ENCODE measurements around the gene XYLB.
A peak's percentile ranks its signal among the peaks of the same experiment; 100 is the strongest.
"Not testable (repeated sequence)": the region's sequence is repeated elsewhere in the genome, so short reads cannot be mapped to it uniquely, and the experiment has no call there.

XYLB gene

DNA sequence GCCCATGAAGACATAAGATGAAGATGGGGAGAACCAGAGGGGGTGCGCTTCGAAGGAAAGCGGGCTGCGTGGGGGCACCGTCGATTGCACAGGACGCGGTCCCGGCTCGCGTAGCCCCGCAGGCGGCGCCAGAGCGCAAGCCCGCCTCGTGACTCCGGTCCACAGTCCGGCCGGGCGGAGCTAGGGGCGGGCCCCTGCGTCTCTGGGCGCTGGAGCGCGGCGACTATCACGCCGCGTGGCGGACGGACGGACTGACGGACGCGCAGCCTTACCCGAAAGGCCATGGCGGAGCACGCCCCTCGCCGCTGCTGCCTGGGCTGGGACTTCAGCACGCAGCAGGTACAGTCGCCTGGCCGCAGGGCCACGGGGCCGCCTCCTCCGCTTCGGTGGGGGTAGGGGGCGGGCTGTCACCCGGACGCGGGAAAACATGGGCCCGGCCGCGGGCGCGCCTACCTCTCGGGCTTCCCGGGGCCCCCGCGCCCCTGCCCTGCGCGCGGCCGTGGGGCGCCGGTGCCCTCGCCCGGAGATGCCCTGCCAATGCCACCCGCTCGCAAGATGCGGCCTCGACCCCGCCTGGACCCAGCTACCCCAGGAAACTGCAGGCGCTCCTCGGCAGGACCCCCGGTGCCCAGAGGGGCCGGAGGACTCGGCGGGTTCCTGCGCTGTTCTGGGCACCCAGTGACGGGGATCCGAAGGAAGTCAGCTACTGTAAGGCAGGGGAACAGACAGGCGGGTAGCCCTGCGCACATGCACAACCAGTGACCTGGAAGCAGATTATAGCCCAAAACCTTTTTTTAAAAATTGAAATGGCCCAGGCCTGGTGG is at the start of gene XYLB:
XYLB (plus strand) TSS at position 199 of the 824 bp plus-strand sequence; CDS start at position 283, 84 bp downstream.
- TF ChIP-seq, protein P1, sequence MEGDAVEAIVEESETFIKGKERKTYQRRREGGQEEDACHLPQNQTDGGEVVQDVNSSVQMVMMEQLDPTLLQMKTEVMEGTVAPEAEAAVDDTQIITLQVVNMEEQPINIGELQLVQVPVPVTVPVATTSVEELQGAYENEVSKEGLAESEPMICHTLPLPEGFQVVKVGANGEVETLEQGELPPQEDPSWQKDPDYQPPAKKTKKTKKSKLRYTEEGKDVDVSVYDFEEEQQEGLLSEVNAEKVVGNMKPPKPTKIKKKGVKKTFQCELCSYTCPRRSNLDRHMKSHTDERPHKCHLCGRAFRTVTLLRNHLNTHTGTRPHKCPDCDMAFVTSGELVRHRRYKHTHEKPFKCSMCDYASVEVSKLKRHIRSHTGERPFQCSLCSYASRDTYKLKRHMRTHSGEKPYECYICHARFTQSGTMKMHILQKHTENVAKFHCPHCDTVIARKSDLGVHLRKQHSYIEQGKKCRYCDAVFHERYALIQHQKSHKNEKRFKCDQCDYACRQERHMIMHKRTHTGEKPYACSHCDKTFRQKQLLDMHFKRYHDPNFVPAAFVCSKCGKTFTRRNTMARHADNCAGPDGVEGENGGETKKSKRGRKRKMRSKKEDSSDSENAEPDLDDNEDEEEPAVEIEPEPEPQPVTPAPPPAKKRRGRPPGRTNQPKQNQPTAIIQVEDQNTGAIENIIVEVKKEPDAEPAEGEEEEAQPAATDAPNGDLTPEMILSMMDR (IDR thresholded peaks at IDR 0.05; ENCODE audit: low read depth, low read length), result peak; percentile 75

DNA sequence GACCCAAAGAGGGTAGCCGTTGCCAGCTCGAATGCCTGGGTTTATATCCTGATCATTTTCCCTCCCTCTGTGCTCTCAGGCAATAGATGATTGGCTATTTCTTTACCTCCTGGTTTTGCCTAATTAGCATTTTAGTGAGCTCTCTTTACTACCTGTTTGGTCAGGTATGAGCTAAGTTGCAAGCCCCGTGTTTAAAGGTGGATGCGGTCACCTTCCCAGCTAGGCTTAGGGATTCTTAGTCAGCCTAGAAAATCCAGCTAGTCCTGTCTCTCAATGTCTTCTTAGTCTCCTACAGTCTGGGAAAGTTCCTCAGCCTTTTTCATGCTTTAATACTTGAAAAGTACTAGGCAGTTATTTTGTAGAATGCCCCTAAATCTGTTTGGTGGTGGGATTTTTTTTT is 49.5 kb upstream of the XYLB start:
- DNase-seq (ENCODE audit: extremely low read depth, low read depth), result not testable (repeated sequence)

More for the DNA sequence above, at the start of gene XYLB:
- DNase-seq (ENCODE audit: extremely low read depth, low read depth), result no peak

DNA sequence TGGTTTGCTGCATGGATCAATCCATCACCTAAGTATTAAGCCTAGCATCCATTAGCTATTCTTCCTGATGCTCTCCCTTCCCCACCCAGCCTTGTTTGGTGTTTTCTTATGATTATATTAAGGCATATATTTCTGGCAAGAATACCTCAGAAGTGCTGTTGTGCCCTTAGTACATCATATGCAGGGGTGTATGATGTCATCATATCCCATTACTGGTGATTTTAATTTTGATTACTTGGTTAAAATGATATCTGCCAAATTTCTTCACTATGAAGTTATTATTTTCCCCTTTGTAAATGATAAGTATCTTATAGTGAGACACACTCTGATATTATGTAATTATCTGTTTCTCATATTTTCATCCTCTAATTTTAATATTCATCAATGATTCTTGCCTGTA is 49.0 kb upstream of the XYLB start:
- TF ChIP-seq, protein P1 (IDR thresholded peaks at IDR 0.05; ENCODE audit: low read depth, low read length), result no peak
- no peak for DNase-seq (ENCODE audit: extremely low read depth, low read depth)

DNA sequence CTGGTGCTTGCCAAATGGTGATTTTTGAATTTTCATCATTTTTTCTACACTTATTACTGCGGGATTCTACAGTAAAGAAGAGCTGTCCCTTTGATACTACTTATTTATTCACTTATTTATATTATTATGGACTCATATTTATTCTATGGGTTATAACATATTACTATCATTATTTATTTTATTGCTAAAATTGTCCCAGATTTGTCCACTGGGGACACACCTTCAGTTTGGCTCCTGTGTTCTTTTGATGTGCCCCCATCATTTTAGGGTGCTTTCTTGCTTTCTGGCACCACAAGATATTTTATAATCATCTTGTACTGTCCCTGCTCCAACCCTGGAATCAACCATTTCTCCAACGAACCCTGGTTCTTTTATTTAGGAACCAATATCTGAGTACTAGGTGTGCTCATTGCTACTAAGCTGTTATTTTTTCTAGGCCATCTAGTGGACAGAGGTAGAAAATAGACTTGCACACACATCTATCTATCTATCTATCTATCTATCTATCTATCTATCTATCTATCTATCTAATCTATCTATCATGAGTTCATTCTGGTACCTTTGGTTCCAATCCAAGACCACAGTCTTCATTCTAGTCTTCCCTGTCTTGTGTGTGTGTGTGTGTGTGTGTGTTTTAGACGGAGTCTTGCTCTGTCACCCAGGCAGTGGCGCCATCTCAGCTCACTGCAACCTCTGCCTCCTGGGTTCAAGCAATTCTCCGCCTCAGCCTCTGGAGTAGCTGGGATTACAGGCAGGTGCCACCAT is 48.5 kb upstream of the XYLB start:
- TF ChIP-seq, protein P1 (IDR thresholded peaks at IDR 0.05; ENCODE audit: low read depth, low read length), result peak; percentile 40

DNA sequence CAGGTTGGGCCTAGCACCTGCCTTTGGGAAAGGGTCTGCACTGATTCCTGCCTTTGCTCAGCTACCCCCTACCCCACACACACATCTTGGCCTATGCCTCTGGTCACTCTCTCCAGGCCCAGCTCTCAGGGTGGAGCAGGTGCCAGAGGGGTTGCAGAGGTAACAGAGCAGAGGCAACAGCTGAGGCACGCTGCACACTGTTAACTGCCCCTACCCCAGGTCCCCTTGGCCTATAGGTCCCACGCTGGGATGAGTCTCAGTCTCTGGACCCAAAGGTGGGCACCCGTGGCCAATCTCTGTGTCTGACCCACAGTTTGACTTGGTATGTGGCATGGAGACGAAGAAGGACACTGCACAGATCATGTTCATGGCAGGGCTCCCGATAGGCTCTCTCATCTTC is 39.6 kb upstream of the XYLB start:
- no peak for DNase-seq (ENCODE audit: extremely low read depth, low read depth)
- TF ChIP-seq, protein P1 (IDR thresholded peaks at IDR 0.05; ENCODE audit: low read depth, low read length), result no peak

More for the DNA sequence above, 48.5 kb upstream of the XYLB start:
- DNase-seq (ENCODE audit: extremely low read depth, low read depth), result no peak

DNA sequence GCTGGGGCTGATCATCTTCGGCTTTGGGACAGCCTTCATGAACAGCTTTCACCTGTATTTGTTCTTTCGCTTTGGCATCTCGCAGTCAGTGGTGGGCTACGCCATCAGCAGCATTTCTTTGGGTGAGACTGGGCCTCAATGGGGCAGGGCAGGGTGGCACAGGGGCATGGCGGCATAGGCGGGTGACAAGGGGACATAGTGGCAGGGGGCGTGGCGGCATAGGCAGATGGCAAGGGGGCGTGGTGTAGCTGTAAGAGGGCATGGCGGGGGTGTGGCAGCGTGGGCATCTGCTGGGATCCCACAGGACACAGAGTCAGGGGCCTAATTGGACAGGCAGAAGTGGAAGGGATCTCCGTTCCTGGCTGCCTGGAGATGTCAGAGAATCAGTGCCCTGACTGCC is 39.0 kb upstream of the XYLB start:
- DNase-seq (ENCODE audit: extremely low read depth, low read depth), result no peak
- TF ChIP-seq, protein P1 (IDR thresholded peaks at IDR 0.05; ENCODE audit: low read depth, low read length), result no peak

DNA sequence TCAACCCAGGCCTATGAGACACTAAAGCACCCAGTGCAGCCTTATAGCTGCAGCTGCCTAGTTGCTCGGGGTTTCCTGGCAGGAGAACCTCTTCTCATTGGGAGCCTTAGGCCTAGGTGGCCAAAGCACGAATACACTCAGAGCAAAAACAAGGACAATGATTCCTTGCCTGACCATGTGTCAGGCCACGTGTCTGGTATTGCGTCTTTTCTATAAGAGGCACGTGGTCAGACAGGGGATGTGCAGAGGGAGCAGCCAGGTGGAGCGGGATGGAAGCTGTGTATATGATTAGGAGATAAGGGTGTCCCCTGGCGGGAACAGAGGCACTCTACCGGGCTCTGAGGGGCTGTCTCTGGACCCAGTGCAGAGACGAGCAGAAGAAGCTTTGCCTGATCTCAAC is 38.1 kb upstream of the XYLB start:
- TF ChIP-seq, protein P1 (IDR thresholded peaks at IDR 0.05; ENCODE audit: low read depth, low read length), result no peak
- no peak for DNase-seq (ENCODE audit: extremely low read depth, low read depth)

Data from AG09319 (cell line).